Measurements from ENCODE around the gene DPP6.

Gene DPP6

DNA sequence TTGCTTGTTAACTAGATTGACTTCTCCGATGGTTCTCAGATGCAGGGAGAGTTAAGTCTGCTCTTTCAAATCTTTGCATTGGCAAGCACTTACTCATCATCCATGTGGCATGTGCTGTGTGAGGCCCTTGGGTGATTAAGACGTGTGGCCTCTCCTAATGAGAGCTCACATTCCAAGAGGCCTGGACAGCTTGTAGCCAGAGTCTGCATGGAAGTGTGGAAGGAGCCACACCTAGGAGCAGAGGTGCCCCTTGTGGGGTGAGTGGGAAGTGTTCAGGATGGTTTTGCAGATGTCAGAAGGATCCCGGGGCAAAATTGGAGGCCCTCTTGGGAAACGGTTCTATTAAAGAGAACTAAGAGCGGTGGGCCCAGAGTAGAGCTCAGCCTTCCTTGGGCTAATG is 724.8 kb downstream of the DPP6 start:
- no peak for DNase-seq

DNA sequence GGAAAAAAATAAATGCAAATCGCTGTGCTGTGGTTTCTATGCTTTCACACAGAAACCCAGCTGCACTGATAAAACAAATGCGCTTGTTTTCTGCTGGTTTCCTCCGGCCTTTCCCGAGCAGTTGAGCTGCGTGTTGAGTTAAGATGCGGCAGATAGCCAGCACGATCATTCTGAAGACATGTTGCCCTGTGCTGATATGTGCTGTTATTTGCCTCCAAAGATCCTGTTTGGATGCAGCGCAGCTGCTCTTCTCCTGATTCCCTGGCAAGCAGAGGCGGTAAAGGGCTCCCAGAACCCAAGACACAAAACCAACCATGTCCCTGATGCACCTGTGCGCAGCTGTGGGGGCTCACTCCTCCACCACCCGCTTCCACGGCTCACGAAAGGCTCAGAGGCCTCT is 725.3 kb downstream of the DPP6 start:
- DNase-seq = no peak

DNA sequence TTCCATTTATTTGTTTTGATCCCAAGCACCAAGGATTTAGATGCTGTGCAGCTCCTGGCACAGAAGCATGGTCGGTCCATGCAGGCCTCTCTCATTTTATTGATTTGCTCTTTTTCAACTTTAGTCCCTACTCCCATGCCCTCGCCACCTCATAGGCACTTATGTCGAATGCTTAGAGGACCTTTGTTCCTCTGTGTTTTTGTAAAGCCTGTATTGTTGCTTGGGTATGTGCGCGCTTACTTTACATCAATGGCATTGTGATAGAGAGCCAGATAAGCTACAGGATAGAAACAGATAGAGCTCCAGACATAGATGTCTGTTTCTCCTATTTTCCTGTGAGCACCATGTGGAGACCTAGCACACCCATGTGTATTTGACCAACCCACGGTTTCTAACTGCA is 725.7 kb downstream of the DPP6 start:
- no peak for DNase-seq

DNA sequence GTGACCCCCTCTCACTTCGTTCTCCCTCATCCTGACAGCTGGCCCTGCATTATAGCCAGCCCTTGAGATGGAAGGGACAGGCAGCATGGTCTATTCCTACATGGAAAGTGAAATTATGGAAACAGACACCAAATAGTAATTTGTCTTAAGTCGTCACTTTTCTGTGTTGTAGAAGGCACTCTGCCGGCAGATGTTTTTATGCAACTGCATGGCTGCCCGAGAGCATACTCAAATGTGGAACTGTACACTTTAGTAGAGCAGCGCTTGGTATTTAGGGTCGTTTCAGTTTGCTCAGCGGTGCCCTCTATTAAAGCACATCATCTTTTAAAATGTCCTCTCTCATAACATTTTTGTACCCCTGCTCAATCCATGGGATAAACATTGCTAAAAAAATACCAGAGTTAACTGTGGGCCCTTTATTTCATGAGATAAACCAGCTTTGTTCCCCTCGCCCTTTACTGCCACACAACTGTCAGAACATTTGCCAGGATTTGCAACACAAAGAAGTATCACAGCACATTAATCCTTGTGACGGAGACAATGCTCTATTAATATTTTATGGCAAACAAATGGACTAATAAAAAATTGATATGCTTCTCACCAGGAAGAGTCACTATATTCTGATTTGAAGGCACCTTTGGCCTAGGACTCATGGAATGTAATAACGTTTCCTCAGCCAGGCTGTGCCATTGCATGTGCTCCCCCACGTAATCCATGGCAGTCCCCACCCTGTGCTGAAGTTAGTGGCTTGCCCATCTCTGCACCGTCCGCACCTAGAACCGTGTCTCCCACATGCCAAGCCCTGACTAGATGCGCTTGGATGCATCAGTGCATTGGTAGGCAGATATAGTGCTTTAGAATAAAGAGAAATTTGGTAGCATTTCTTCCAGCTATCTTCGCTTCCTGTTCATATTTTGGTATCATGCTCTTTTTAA is 729.4 kb downstream of the DPP6 start:
- no peak for DNase-seq

DNA sequence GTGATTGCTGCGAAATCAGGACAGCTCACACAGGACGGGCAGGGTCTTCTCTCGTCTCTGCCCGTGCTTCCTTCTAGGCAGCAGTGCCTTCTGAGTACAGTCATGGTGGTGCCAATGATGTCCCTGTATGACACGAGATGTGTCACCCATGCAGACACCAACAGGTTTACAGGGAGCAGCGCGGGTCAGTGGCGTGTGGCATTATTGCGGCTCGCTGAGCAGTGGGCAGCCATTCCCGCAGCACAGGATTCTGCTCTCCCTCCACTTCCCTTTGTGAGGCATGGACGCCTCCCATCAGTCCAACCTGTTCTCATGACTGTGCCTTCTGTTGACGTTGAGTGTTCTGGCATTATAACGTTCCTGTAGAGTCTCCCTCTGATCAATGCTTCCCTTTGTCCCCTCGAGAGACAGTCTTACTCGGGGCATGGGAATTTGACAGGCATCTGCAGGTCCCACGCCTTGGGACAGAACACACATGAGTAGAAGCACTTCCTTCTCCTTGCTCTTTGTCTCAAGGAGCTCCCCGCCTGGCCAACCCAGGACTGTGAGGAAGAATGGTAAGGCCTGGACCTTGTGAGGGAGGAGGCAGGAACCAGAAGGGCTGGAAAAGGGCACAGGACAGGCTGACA is 731.2 kb downstream of the DPP6 start:
- DNase-seq = no peak

DNA sequence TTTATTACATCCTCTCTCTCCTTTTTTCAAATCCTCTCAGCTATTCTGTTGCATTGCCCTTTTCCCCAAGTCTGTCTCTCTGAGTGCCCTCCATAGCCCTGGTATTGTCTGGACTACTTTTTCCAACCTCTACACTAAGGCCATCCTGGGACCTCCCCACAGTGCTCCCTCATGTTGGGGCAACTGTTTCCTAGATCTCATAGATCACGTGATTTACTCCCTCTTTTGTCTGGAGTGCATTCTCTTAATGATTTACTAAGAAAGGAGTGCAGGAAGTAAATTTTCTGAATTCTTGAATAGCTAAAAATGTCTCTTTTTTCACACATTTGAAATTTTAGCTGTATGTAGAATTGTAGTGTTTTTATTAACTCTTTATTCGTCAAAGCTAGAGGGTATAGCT is 733.7 kb downstream of the DPP6 start:
- DNase-seq = no peak

DNA sequence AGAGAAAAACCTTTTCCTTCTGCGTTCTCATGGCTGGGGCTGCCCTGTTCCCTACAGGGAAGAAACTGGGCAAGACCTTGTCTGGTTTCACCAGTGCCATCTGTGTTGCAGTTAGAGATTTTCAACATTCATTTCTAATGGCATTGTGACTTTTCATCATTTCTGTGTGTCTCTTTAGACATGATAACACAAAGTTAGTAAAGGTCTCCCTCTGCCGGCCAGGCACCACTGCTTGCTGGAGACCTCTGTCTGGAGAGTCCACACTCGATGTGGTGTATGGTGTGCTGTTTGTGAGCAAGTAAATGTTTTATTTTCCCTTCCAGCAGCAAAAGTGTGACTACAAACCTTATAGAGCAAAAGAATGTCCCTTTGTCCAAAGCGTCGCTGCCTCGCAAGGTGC is 737.2 kb downstream of the DPP6 start:
- DNase-seq = no peak

DNA sequence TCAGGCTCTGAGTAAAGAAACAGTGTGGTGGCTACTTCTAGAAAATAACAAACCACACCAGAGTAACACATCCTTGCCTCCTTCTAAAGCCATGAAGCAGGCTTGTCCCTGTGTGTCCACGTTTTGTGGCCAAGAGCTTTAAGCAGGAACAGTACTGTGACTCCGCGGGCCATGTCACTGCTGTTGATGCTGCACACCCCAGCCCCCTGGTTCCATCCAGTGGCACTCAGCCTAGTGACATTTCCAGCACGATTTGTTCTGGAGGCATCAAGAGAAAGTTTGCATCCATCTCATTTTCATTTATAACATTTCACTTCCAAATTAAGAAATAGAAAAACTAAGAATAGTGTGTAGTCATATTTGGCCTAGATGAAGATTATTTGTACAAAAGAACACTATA is 739.4 kb downstream of the DPP6 start:
- DNase-seq = no peak

DNA sequence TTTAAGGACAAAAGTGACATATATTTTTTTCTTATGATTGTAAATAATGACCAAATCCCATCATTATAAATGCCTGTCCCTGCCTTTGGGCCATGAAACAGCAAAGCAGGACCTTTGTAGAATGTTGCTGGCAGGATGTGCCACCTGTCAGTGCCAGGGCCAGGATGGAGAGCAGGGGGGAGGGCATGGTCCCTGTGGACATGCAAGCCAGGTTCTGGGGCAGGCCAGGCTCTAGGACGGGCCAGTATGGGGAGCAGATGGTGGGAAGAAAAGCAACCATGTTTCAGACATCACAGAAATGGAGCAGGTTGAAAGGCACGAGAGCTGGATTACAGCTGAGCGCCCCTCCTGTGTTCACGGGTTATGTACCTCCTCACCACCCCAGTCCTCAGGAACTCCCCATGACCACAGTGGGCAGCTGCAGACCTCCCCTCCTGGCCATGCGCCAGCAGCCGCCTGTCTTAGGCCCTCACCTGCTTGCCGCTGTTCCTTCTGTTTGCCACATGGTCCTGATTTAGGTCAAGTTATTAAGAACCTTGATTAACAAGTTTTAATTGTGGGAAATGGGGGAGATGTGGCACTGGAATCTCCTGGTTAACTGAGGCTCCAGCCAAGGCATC is 740.3 kb downstream of the DPP6 start:
- DNase-seq = no peak

DNA sequence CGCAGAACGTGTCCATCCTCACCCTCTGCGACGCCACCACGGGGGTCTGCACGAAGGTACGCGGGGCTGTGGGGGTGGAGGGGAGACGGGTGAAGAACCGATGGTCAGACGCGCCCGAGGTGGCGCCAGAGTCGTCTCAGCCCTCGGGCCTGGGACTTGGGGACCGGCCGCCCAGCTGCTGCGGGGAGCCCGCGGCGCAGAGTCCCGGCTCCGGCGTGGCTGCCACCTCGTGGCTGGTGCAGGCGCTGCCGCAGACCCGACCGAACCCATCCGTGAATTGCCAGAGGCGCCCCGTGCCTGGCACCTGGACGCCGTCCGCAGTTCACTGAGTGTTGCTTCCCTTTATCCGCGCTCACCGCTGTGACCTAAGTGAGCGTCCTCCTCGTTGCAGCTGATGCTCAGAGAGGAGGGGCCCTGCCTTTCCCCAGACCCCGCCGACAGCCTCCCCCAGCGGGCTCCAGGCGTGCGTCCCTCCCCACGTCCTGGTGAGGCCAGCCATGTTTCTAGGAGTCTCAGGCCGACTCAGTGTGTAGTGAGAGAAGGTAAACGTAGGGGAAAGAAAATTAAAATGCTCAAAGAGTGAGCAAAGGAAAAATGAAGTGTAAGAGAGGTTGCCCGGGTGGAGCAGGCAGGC is 742.1 kb downstream of the DPP6 start:
- DNase-seq = peak in 3 of 4 experiments; percentile 3 to 24 (median 12)

DNA sequence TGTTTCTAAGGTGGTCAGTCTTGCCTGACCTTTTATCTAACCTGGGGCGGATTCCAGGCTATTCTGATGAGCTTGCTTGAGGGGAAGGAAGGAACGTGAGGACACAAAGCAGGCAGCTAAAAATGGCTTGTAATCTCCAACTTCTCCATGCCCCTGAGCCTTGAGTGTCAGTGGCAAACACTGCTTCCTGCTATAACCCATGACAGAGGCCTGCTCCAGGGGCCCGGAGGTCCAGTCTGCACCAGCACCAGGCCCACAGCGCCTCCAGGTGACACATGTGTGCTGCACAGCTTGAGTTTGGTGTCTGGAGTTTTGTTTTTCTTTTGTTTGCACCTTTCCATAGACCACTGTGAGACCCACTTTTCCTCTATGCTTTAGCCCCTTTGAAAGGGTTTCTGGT is 742.8 kb downstream of the DPP6 start:
- DNase-seq = no peak

DNA sequence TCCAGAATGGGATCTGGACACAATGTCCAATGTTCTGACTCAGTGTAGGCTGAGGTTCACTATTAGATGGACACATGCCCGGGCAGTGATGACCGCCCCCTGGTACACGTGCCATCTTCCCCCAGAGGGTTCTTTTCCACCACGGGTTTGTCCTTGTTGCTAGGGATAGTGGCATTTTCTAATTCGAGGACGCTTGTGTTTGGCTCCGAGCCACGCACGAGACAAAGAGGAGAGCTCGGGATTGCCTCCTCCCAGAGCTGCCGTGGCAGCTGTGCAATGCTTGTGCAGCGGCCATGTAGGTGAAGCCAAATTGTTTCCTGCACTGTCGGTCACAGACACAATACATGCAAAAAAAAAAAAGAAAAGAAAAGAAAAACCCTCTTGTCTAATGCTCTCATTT is 743.2 kb downstream of the DPP6 start:
- no peak for DNase-seq

DNA sequence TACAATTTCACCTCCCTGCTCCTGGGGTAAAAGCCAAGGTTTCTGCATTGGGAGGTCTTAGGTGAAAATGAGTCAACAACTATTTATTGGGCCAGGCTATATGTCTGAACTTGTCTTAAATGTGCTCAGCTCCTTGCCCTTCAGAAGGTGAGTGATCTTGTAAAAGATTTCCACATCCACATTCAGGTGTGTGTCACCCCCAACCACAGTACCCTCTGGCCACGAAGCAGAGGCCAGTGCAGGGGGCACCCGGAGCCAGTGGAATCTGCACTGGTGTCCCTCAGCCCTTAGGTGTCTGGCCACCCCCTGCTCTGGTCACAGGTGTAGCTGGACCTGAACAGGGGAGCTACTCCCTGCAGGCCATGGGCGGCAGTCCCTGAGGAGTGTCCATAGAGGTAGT is 752.3 kb downstream of the DPP6 start:
- no peak for DNase-seq

DNA sequence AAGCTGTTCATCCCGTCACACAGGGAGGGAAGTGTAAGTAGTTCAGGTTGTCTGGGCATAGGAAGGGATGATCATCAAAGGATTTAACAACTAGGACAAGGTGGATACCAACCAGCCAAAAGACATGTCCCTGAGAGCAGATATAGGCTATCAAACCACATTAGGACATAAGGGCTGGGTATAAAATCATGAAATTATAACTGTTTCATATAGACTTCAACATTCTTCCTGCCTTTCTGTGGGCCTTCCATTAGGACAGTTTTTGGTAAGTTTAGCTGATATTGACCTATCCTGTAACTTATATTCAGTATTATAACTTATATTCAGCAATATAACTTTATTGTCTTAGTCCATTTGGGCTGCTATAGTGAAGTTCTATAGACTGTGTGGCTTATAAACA is 759.8 kb downstream of the DPP6 start:
- DNase-seq = no peak

DNA sequence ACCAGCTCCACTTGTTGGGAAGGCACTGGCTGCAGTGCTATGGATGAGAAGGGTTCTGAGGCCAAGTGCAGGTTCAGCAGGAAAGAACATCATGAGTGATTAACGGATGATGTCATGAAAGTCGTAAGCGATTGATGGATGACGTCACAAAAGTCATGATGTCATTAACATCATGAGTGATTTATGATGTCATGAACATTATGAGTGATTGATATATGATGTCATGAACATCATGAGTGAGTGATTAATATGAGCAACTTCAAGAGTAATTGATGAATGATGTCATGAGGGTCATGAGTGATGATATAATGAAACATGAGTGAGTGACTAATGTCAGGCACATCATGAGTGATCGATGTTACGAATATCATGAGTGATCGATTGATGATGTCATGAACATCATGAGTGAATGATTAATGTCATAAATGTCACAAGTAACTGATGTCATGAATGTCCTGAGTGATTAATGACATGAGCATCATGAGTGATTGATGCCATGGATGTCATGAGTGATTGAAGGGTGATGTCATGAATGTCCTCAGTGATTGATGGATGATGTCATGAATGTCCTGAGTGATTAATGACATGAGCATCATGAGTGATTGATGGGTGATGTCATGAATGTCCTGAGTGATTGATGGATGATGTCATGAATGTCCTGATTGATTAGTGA is 765.2 kb downstream of the DPP6 start:
- no peak for DNase-seq

DNA sequence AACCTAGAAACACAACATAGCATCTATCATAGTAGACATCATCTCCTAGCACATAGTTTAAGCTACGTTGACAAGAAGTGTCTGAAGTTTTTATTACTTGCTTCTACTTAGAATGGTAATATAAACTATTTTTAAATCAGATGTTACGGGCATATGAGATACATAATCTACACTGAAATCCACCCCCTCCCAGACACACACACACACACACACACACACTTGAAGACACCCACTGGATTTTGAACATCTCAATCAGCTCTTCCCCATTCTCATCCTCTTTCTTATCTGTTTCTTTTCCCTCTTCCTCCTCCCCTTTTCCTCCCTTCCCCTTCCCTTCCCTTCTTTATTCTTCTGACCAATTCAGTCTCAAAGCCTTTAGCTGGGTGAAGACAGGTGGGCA is 774.8 kb downstream of the DPP6 start:
- DNase-seq = no peak

DNA sequence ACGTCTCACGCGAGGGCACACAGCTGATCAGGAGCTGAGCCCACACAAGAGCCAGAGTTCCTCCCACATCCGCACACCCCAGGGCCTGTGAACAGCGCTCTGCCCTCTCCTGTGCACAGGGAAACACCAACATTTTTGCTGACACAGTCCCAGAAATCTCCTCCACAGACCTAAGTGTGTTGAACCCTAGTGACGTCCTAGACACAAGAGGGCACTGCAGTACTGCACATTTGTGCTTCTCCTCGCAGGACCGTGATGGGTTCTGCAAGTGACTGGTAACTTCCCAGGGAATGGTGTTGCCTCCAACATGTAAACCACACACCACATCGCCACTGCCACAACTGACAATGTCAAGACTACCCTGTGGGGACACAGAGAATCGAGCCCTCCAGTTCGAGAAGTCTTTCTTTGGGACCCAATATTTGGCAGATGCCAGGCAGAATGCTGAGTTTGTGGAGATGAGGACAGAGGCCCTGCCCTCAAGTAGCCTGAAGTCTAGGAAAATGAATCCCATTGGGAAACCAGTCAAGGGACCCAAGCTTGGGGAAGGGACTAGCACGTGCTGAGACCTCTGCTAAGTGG is 780.5 kb downstream of the DPP6 start:
- DNase-seq = no peak

DNA sequence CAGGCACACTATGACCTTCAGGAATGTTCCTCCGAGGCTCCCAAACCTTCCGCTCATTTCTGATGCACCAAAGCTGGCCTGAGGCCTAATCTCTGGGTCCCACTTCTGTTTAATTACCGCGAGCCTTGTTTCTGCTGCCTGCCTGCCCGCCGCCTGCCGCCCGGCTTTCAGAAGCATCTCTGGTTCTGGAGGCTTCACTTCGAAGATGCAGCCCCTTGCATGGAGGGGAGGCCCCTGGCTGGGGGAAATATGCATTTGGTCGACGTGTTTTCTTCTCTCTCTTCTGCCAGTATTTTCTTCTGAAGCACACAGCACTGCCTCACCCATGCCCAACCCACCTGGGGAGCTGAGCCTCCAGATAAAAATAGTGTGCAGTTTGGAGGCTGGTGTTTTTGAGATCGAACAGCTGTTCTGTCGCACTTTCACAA is 783.8 kb downstream of the DPP6 start:
- DNase-seq = no peak

DNA sequence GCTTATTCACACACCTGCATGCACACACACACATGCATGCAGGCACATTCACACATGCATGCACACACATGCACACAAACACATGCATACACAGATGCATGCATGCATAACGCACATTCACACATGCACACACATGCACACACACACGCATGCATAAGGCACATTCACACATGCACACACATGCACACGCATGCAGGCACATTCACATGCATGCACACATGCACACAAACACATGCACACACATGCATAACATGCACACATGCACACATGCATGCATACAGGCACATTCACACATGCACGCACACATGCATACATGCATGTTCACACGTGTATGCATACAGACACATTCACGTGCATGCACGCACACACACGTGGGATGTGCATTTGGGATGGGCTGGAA is 784.9 kb downstream of the DPP6 start:
- no peak for DNase-seq

DNA sequence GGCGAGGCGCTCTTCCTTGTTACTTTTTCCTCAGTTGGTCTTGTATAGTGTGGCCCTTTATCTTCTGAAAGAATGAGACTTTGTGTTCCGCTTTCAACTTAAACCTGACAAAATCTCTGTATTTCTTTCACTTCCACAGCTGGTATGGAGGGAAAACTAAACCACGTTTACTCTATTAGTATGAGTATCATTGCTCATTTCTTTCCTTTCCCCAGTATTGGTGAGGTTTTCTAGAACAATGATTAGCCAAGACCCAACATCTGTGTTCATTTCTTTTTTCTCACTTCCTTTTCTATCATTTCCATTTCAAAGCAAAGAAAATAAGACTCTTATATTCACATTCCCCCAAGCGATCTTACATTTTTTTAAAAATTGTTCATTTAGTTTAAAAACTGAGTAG is 785.4 kb downstream of the DPP6 start:
- DNase-seq = no peak

DNA sequence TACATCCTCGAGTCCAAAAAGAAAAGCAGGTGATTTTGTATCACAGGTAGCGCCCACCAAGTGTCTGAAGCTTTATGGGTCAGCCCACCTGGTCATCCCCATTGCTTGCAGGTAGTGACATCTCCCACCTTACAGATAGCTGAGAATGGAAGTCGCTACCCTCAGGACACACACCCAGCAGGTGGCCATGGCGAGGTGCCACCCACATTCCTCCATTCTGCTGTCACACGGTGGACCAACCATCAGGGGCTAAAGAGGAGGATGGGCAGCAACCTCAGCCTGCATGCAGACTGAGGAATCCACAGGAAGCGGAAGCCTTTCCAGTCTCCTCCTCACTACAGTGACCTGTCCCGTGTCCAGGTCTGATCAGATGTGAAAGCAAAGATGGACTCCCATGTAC is 787.9 kb downstream of the DPP6 start:
- DNase-seq = no peak

DNA sequence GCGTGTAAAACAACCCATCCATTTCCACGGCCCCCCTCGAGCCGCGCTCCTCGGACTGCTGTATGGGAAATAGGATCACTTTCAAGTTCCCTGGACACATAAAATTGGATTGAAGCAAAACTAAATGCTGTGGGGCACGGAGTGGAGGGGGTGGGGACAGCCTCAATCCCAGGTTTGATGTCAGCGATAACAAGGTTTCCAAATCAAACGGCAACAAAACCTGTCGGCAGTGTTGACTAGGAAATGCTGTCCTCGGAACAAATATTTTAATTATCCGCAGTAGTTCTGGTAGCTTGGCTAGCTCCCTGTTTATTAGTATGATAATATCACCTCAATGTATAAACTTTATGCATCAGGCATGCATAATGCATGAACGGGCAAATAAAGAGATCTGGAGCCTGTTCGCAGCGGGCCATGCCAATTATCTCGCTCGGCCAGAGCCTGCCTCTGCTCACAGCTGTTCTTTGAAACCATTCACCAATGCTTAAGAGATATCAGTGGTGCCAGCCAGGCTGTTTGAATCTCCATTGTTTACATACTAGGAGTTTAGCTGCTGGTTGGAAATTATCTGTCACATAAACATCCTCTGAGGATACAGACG is 789.6 kb downstream of the DPP6 start:
- no peak for DNase-seq

Data from suppressor macrophage (primary cell).